Measurements from ENCODE around the gene UBE2G1.

UBE2G1 gene

GRCh38 chr17:4341616-4341977 lies 24.9 kb downstream of the UBE2G1 start:
- H3K9me3 ChIP-seq (ENCODE audit: insufficient read depth, low read length), result no peaks in the 10 kb centered on the region
- no peak overlapping the region for H3K4me3 ChIP-seq (ENCODE audit: insufficient read depth, low read length, poor library complexity, severe bottlenecking)

DNA sequence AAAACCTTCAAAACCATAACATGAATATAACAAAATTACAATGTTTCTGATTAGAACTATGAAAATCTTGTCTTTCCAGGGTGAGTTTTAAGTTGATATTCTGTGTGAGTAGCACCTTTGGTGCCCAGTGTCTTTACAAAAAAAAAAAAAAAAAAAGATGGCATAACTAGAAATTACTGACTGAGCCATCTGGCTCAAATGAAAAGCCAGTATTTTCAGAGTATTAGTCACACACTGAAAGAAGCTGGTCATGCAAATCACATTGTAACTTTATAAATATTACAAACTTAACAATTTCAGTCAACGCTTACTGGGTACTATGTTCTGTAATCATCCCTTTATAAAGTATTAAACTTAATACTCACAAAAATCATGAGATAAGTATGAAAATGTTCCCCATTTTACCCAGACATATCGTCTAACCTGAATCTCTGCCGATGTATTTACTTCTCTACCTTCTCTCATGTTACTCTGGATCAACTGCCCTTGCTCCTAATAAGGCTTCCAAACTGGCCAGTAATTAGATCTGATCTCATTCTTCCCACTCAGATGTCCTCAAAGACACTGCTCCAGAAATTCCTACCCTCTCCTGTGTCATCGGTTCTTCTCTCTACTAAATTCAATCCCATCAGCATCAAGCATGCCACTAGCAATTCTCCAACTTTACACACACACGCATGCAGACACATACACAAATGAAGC lies 25.4 kb downstream of the UBE2G1 start:
- Histone ChIP-seq H3K36me3 (ENCODE audit: low read length) (no peaks in the 10 kb centered on the region), H3K4me2 (ENCODE audit: low read depth, low read length, poor library complexity, severe bottlenecking) (no peak overlapping the region), H4K20me1 (ENCODE audit: low read depth, low read length) (peaks cover 28% of the 10 kb centered on the region), H3K27ac (ENCODE audit: low read depth, low read length) (no peak overlapping the region), H3K79me2 (ENCODE audit: insufficient read depth, low read length) (peaks cover 100% of the 10 kb centered on the region), H2AFZ (ENCODE audit: low read depth, low read length, severe bottlenecking) (no peak overlapping the region), H3F3A (ENCODE audit: insufficient read depth) (peaks cover 20% of the 10 kb centered on the region), H3K27me3 (ENCODE audit: low read length) (no peaks in the 10 kb centered on the region), H3K9me3 (ENCODE audit: insufficient read depth, low read length) (no peaks in the 10 kb centered on the region), H3K9ac (ENCODE audit: low read length) (no peak overlapping the region), H3K9me2 (replicated peaks; ENCODE audit: insufficient read depth, low read length) (no peaks in the 10 kb centered on the region), H3K4me3 (ENCODE audit: insufficient read depth, low read length, poor library complexity, severe bottlenecking) (no peak overlapping the region)
- no peak for TF ChIP-seq EZH2phosphoT487 (conservative IDR thresholded peaks at IDR 0.05; ENCODE audit: low read length)
- TF ChIP-seq, protein P1, sequence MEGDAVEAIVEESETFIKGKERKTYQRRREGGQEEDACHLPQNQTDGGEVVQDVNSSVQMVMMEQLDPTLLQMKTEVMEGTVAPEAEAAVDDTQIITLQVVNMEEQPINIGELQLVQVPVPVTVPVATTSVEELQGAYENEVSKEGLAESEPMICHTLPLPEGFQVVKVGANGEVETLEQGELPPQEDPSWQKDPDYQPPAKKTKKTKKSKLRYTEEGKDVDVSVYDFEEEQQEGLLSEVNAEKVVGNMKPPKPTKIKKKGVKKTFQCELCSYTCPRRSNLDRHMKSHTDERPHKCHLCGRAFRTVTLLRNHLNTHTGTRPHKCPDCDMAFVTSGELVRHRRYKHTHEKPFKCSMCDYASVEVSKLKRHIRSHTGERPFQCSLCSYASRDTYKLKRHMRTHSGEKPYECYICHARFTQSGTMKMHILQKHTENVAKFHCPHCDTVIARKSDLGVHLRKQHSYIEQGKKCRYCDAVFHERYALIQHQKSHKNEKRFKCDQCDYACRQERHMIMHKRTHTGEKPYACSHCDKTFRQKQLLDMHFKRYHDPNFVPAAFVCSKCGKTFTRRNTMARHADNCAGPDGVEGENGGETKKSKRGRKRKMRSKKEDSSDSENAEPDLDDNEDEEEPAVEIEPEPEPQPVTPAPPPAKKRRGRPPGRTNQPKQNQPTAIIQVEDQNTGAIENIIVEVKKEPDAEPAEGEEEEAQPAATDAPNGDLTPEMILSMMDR (IDR thresholded peaks at IDR 0.05; ENCODE audit: insufficient read depth, low read length, poor library complexity, severe bottlenecking), result no peak

More at GRCh38 chr17:4341616-4341977, 24.9 kb downstream of the UBE2G1 start:
- peak overlapping the region; percentile 1 for H3K4me2 ChIP-seq (ENCODE audit: low read depth, low read length, poor library complexity, severe bottlenecking)
- no peaks in the 10 kb centered on the region for H3K27me3 ChIP-seq (ENCODE audit: low read length)
- no peak overlapping the region for H3K27ac ChIP-seq (ENCODE audit: low read depth, low read length)
- TF ChIP-seq, protein P1 (IDR thresholded peaks at IDR 0.05; ENCODE audit: insufficient read depth, low read length, poor library complexity, severe bottlenecking), result no peak
- no peak for TF ChIP-seq EZH2phosphoT487 (conservative IDR thresholded peaks at IDR 0.05; ENCODE audit: low read length)
- no peaks in the 10 kb centered on the region for H3K36me3 ChIP-seq (ENCODE audit: low read length)
- peaks cover 21% of the 10 kb centered on the region for H3F3A ChIP-seq (ENCODE audit: insufficient read depth)
- no peak overlapping the region for H3K9ac ChIP-seq (ENCODE audit: low read length)
- peaks cover 100% of the 10 kb centered on the region for H3K79me2 ChIP-seq (ENCODE audit: insufficient read depth, low read length)
- H3K9me2 ChIP-seq (replicated peaks; ENCODE audit: insufficient read depth, low read length), result no peaks in the 10 kb centered on the region
- peaks cover 22% of the 10 kb centered on the region for H4K20me1 ChIP-seq (ENCODE audit: low read depth, low read length)
- H2AFZ ChIP-seq (ENCODE audit: low read depth, low read length, severe bottlenecking), result no peak overlapping the region

- Histone ChIP-seq H3F3A (ENCODE audit: insufficient read depth) (peaks cover 19% of the 10 kb centered on the region), H3K4me2 (ENCODE audit: low read depth, low read length, poor library complexity, severe bottlenecking) (peak overlapping the region; percentile 41), H3K9ac (ENCODE audit: low read length) (peak overlapping the region; percentile 16; the same call in 1 of the 2 replicates), H3K36me3 (ENCODE audit: low read length) (peaks cover 5% of the 10 kb centered on the region; the same call in 1 of the 2 replicates), H3K4me3 (ENCODE audit: insufficient read depth, low read length, poor library complexity, severe bottlenecking) (no peak overlapping the region), H4K20me1 (ENCODE audit: low read depth, low read length) (peaks cover 25% of the 10 kb centered on the region), H3K27me3 (ENCODE audit: low read length) (no peaks in the 10 kb centered on the region), H2AFZ (ENCODE audit: low read depth, low read length, severe bottlenecking) (no peak overlapping the region), H3K27ac (ENCODE audit: low read depth, low read length) (peak overlapping the region; percentile 44; the same call in 1 of the 2 replicates), H3K9me3 (ENCODE audit: insufficient read depth, low read length) (no peaks in the 10 kb centered on the region), H3K9me2 (replicated peaks; ENCODE audit: insufficient read depth, low read length) (no peaks in the 10 kb centered on the region), H3K79me2 (ENCODE audit: insufficient read depth, low read length) (peaks cover 100% of the 10 kb centered on the region)
- no peak for TF ChIP-seq EZH2phosphoT487 (conservative IDR thresholded peaks at IDR 0.05; ENCODE audit: low read length)
- TF ChIP-seq, protein P1 (IDR thresholded peaks at IDR 0.05; ENCODE audit: insufficient read depth, low read length, poor library complexity, severe bottlenecking), result no peak
These were observed 31.5 kb downstream of the UBE2G1 start for GRCh38 chr17:4334776-4335584.

All from SU-DHL-6 (cell line).